Measurements from ENCODE around the gene SIN3B. TPM values are rescaled to one million over a fixed set of nuclear protein-coding genes. Genes with fewer than 3 reads are reported as not detected.

The SIN3B gene
- total RNA-seq, 1 donor from 2014 or later: 59.8 TPM

DNA sequence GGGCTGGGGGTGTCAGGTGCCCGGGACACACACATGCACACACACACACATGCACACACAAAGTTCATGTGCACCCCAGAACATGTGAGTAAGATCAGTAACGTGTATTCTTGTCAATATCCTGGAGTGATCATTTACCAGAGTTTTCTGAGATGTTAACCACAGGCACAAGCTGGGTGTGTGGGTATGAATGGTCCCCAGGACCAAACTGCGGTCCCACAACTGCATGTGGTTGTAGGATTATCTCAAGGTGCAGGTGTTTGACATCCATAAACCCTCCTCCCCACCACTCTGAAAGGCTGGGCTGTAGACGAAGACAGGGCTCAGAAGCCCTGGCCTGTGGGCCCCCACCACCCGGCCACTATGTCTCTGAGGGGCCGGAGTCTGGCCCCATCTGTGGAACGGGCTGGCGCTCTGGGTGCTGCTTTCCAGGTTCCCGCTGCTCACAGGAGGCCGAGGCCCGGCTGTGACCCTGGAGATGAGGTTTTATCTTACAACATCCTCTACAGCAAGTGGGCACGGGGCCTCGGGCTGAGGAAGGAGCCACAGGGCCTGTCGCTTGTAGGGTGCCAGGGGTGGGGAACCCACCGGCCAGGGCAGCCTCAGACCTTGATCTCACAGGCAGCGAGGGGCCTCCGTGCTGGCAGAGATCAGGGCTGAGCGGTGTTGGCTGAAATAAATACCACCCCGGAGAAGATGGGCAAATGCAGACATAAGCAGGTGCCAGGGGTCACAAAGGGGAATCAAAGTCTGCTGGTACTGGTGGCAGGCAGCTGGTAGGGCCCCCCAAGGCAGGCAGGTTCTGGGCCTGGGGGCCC lies 63.9 kb downstream of the SIN3B start:
- Histone ChIP-seq H3K27me3 (no peaks in the 10 kb centered on the region), H3K36me3 (no peaks in the 10 kb centered on the region), H3K4me3 (no peak overlapping the region), H3K9me3 (no peaks in the 10 kb centered on the region), H3K4me1 (peaks cover 20% of the 10 kb centered on the region), H3K27ac (no peak overlapping the region)
- intact Hi-C loops (cut with DNase I): no loop called here
- ATAC-seq: no peak
- TF ChIP-seq, protein P1, sequence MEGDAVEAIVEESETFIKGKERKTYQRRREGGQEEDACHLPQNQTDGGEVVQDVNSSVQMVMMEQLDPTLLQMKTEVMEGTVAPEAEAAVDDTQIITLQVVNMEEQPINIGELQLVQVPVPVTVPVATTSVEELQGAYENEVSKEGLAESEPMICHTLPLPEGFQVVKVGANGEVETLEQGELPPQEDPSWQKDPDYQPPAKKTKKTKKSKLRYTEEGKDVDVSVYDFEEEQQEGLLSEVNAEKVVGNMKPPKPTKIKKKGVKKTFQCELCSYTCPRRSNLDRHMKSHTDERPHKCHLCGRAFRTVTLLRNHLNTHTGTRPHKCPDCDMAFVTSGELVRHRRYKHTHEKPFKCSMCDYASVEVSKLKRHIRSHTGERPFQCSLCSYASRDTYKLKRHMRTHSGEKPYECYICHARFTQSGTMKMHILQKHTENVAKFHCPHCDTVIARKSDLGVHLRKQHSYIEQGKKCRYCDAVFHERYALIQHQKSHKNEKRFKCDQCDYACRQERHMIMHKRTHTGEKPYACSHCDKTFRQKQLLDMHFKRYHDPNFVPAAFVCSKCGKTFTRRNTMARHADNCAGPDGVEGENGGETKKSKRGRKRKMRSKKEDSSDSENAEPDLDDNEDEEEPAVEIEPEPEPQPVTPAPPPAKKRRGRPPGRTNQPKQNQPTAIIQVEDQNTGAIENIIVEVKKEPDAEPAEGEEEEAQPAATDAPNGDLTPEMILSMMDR (IDR thresholded peaks at IDR 0.05): no peak
- DNase-seq: no peak

DNA sequence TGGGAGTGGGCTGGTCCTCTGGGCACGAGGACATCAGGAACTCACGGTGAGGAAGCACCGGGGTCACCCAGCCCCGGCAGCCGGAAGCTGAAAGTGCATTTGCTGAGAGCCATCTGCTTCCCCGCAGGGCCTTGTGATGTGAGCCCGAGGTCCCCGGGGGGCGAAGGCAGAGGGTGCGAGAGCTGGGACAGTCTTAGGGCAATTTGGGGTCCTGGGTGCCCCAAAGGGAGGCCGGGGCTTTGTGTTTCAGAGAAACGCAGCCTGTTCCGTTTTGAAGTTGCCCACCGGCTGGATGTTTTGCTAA lies 64.4 kb downstream of the SIN3B start:
- ATAC-seq: no peak
- no peak overlapping the region for H3K27ac ChIP-seq
- TF ChIP-seq, protein P1 (IDR thresholded peaks at IDR 0.05): no peak
- H3K9me3 ChIP-seq: no peaks in the 10 kb centered on the region
- intact Hi-C loops (cut with DNase I): no loop called here
- H3K36me3 ChIP-seq: no peaks in the 10 kb centered on the region
- H3K4me3 ChIP-seq: no peak overlapping the region
- H3K27me3 ChIP-seq: no peaks in the 10 kb centered on the region
- DNase-seq: no peak
- H3K4me1 ChIP-seq: peaks cover 15% of the 10 kb centered on the region

DNA sequence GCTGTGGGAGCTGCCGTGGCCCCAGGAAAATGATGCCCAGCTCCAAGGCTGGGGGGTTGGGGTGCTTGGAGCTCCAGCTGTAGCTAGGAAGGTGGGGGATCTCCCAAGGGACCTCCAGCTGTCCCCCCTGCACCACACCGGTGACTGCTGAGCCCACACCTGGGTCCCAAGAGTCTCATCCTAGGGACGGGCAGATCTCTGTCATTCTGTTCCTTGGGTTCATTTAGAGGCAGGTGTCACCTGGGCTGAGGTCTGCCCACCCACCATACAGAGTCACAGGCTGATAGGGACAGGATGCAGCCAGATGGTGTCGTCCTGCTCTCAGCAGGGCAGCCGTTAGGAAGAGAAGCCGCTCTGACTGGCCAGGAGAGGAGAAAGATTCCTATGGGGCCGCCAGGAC lies 64.9 kb downstream of the SIN3B start:
- TF ChIP-seq, protein P1 (IDR thresholded peaks at IDR 0.05): no peak
- Histone ChIP-seq H3K27me3 (no peaks in the 10 kb centered on the region), H3K27ac (no peak overlapping the region), H3K4me3 (no peak overlapping the region), H3K36me3 (no peaks in the 10 kb centered on the region), H3K9me3 (no peaks in the 10 kb centered on the region), H3K4me1 (peaks cover 10% of the 10 kb centered on the region)
- DNase-seq (no peak), ATAC-seq (no peak)
- intact Hi-C loops (cut with DNase I): no loop called here

DNA sequence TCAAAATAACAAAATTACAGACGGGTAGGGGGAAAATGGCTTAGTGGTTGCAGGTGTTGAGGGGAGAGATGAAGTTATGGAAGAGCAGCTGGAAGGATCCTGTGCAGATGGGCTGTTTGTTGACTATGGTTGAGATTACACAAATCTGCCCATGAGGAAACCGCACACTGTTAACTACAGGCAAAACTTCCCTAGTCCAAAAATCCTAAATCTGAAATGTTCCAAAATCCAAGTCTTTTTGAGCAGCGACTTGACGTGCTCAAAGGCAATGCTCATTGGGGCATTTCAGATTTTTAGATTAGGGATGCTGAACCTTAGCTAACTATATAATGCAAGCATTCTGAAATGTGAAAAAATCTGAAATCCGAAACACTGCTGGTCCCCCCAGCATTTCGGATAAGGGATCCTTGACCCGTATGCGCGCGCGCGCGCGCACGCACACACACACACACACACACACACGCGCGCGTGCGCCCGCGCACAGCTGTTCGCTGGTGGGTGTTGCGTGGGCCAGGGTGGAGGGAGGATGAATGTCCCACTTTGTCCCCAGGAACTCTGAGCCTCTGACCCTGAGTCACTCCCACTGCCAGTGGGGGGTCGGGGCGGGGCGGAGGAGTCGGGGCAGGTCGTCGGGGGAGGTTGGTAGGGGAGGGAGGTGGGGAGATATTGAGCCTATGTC lies 66.4 kb downstream of the SIN3B start:
- H3K4me1 ChIP-seq: peaks cover 6% of the 10 kb centered on the region
- DNase-seq: no peak
- peak overlapping the region; percentile 57 for H3K4me3 ChIP-seq
- intact Hi-C loops (cut with DNase I): no loop called here
- no peaks in the 10 kb centered on the region for H3K27me3 ChIP-seq
- TF ChIP-seq, protein P1 (IDR thresholded peaks at IDR 0.05): no peak
- H3K27ac ChIP-seq: peak overlapping the region; percentile 66
- H3K9me3 ChIP-seq: no peaks in the 10 kb centered on the region
- ATAC-seq: no peak
- H3K36me3 ChIP-seq: no peaks in the 10 kb centered on the region

DNA sequence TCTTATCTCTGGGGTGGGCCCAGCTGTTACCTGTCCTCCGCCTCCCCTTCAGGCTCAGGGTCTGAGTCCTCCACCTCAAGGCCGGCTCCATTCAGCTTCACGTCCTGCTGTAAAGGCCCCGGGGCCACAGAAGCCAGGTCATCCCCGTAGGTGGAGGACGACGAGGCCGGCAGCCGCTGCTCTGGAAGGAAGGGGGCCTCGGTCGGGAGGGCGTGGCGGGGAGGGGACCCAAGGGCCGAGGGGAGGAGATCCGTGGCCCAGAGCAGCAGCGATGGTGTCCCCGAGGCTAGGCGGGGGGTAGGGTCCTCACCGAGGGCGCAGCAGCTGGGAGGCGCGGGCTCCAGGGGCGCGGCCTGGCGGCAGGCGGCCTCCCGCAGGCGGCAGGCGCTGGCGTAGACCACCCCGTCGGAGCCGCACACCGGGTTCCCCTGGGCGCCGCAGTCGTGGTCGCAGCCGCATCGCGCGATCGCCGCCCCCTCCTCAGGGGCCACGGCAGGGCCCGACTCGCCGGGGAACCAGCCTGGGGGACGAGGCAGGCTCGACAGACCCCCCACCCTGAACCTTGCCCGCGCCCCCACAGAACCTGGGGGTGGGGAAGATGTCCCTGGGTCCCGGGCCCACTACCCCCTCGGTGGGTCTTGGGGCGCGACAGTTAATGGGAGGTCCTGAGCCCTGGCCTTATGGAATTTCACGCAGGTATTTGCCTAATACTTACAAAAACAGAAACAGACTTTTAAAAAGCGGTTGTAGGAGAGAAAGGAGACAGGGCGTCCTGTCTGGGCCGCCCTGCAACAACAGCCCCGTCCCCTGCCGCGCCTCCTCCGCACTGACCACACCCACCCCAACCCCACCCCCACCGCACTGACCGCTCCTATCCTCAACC lies 67.2 kb downstream of the SIN3B start:
- intact Hi-C loops (cut with DNase I): no loop called here
- DNase-seq: no peak
- TF ChIP-seq, protein P1 (IDR thresholded peaks at IDR 0.05): no peak
- Histone ChIP-seq H3K4me3 (peak overlapping the region; percentile 57), H3K9me3 (no peaks in the 10 kb centered on the region), H3K4me1 (peaks cover 6% of the 10 kb centered on the region), H3K27me3 (no peaks in the 10 kb centered on the region), H3K36me3 (no peaks in the 10 kb centered on the region), H3K27ac (peak overlapping the region; percentile 66)
- ATAC-seq: no peak
